Right ventricle myocardium superior (tissue), 1 donor: Measurements from ENCODE around the gene UNC13A. TPM values are rescaled to one million over a fixed set of nuclear protein-coding genes. Genes with fewer than 3 reads are reported as not detected.

ENCODE experiments used
- ATAC-seq: fragments of 200-7000 bp; cut with Tn5 transposase; one replicate; pipeline ENCODE4 v1.9.1; 2020; ENCODE audit warnings: mild to moderate bottlenecking; ENCODE audit not compliant: poor library complexity
- DNase-seq: peaks from one replicate; pipeline ENCODE4 v3.0.0-alpha.2; 2020
- intact Hi-C: fragments of 100-400 bp; cut with DNase I; formaldehyde crosslinking; loops from one replicate; pipeline ENCODE4 v1.11.2; 2022
- long read RNA-seq: library from polyadenylated mRNA; unstranded; transcript quantifications from one replicate; pipeline ENCODE4 v2.0.0, GENCODE V29; 2021
- total RNA-seq: library from RNA; stranded (reverse); fragmentation: NEBNext Ultra II Directional; extraction: Animal tissue kit (Norgen Biotek cat#: 25700); gene quantifications from one replicate; pipeline ENCODE4 v1.2.1, GENCODE V29; 2021
- donor health status: DM: no; HTN: yes; CAD: no; lungs with severe emphysema.

The UNC13A gene
- total RNA-seq: 0.05 TPM
- long read RNA-seq: 0 reads

- peak; percentile 84 for ATAC-seq
- peak; percentile 63 for DNase-seq
- intact Hi-C loops: no loop called here
Measured at GRCh38 chr19:17687857-17688784, at the start of gene UNC13A. Gene UNC13A, minus strand, starts transcription at chr19:17688354. Its CDS starts 155 bp downstream, at chr19:17688199.

- DNase-seq (no peak), ATAC-seq (no peak)
- intact Hi-C loops: no loop called here
Measured at GRCh38 chr19:17737690-17738153, 49.6 kb upstream of the UNC13A start.

GRCh38 chr19:17735410-17735809 is 47.3 kb upstream of the UNC13A start:
- ATAC-seq (no peak), DNase-seq (no peak)
- intact Hi-C loops: no loop called here

- ATAC-seq: no peak
- intact Hi-C loops: no loop called here
- DNase-seq: no peak
Measured at GRCh38 chr19:17734146-17734545, 46.0 kb upstream of the UNC13A start.

GRCh38 chr19:17733127-17733526 is 45.0 kb upstream of the UNC13A start:
- no peak for DNase-seq
- intact Hi-C loops: no loop called here
- no peak for ATAC-seq

- DNase-seq (no peak), ATAC-seq (no peak)
- intact Hi-C loops: no loop called here
Measured at GRCh38 chr19:17727843-17728242, 39.7 kb upstream of the UNC13A start.

GRCh38 chr19:17726964-17727773 is 39.0 kb upstream of the UNC13A start:
- ATAC-seq (peak; percentile 19), DNase-seq (no peak)
- intact Hi-C loops: no loop called here

- no peak for ATAC-seq
- no peak for DNase-seq
- intact Hi-C loops: no loop called here
Measured at GRCh38 chr19:17726136-17726741, 38.1 kb upstream of the UNC13A start.

- ATAC-seq (no peak), DNase-seq (no peak)
- intact Hi-C loops: no loop called here
Measured at GRCh38 chr19:17725422-17726078, 37.4 kb upstream of the UNC13A start.

- DNase-seq: no peak
- intact Hi-C loops: no loop called here
- ATAC-seq: no peak
Measured at GRCh38 chr19:17724655-17725054, 36.5 kb upstream of the UNC13A start.

- DNase-seq: no peak
- no peak for ATAC-seq
- intact Hi-C loops: no loop called here
Measured at GRCh38 chr19:17722655-17723240, 34.6 kb upstream of the UNC13A start.

- ATAC-seq: peak; percentile 37
- DNase-seq: peak; percentile 75
Measured at GRCh38 chr19:17721821-17722220, 33.7 kb upstream of the UNC13A start.

GRCh38 chr19:17721111-17721628 is 33.0 kb upstream of the UNC13A start:
- ATAC-seq (no peak), DNase-seq (no peak)
- intact Hi-C loops: no loop called here

More at GRCh38 chr19:17721821-17722220, 33.7 kb upstream of the UNC13A start:
- intact Hi-C loops: no loop called here

- intact Hi-C loops: no loop called here
Measured at GRCh38 chr19:17720440-17720839, 32.3 kb upstream of the UNC13A start.

GRCh38 chr19:17719730-17720400 is 31.7 kb upstream of the UNC13A start:
- intact Hi-C loops: loop anchor here (10.0 kb wide), 1 partner anchor 135 kb away; the partner anchor contains the start of gene RPL18A
- no peak for ATAC-seq
- DNase-seq: no peak

More at GRCh38 chr19:17720440-17720839, 32.3 kb upstream of the UNC13A start:
- DNase-seq: no peak
- no peak for ATAC-seq

GRCh38 chr19:17718947-17719711 is 31.0 kb upstream of the UNC13A start, which contains the start of gene MAP1S:
Gene MAP1S, plus strand, starts transcription at chr19:17719480. Its CDS starts 23 bp downstream, at chr19:17719503.
- intact Hi-C loops: loop anchor here (10.0 kb wide), 1 partner anchor 136 kb away; the partner anchor contains the start of gene RPL18A
- DNase-seq: peak; percentile 82
- peak; percentile 83 for ATAC-seq
